Adrenal gland (tissue), 12 donors: Measurements from ENCODE around the gene ECSCR. TPM values are rescaled to one million over a fixed set of nuclear protein-coding genes. Genes with fewer than 3 reads are reported as not detected.
"Not testable (repeated sequence)": the region's sequence is repeated elsewhere in the genome, so short reads cannot be mapped to it uniquely, and the experiment has no call there.

ENCODE experiments used
- DNase-seq, 7 donors: peaks; one replicate each; pipeline ENCODE4 v3.0.0-alpha.2; 2019 to 2020
- H3K27ac ChIP-seq, 5 donors: fragments of 200-600 bp; sonication (generic) in 4 of 5; 1 replicate in 3 of 5; 2 replicates in 2 of 5; pipeline versions ENCODE4 v1.5.1 to v1.8.0; 2016 to 2020; ENCODE audit warnings: mild to moderate bottlenecking in 1 of 5
- H3K27me3 ChIP-seq: fragments of 200-600 bp; 2 replicates; pipeline ENCODE4 v1.8.0; 2021
- H3K36me3 ChIP-seq, 2 donors: fragments of 200-600 bp; replicated peaks in 1 of 2; 1 replicate in 1 of 2; 2 replicates in 1 of 2; pipeline versions ENCODE4 v1.5.1 to v1.8.0; 2018 to 2022
- H3K4me1 ChIP-seq, 2 donors: fragments of 200-600 bp; replicated peaks in 1 of 2; 1 replicate in 1 of 2; 2 replicates in 1 of 2; pipeline versions ENCODE4 v1.5.1 to v1.8.0; 2018 to 2021
- H3K4me3 ChIP-seq, 4 donors: fragments of 200-600 bp; sonication (generic) in 3 of 4; one replicate each; pipeline ENCODE4 v1.5.1; 2016 to 2018
- H3K9me3 ChIP-seq, 3 donors: fragments of 200-600 bp; sonication (generic) in 1 of 3; replicated peaks in 1 of 3; 1 replicate in 2 of 3; 2 replicates in 1 of 3; pipeline versions ENCODE4 v1.5.1 to v1.8.0; 2016 to 2021
- POLR2A ChIP-seq, 2 donors: fragments of 450-650 bp; IDR thresholded peaks; one replicate each; pipeline ENCODE4 v1.6.1; 2017; ENCODE audit warnings: antibody characterized with exemption in 2 of 2, mild to moderate bottlenecking in 2 of 2, moderate library complexity in 1 of 2
- WGBS, 4 donors: extraction: QIAGEN DNeasy Blood & Tissue Kit in 2 of 4; methylation state at CpG; one replicate each; pipeline versions ENCODE4 v1.1.5 to v1.1.7; 2013 to 2017; 5-methylcytosine and 5-hydroxymethylcytosine counted together
- intact Hi-C, 2 donors: fragments of 100-400 bp; cut with DNase I; formaldehyde crosslinking; loops; one replicate each; pipeline versions ENCODE4 v1.14.1 to v1.15.0; 2022 to 2023
- polyA plus RNA-seq, 3 donors: library from polyadenylated mRNA; stranded (reverse); fragments of 200-250 nt in 2 of 3; fragments of 350-450 nt in 1 of 3; fragmentation: Illumina TruSeq in 1 of 3; extraction: RNeasy Lipid Tissue Mini Kit (QIAGEN cat#74804) in 1 of 3; gene quantifications; one replicate each; pipeline ENCODE4 v1.2.3, GENCODE V29; 2013 to 2014
- total RNA-seq, 9 donors: library from RNA; depleted of rRNA in 4 of 9; stranded (reverse); fragments of >200 nt in 4 of 9; fragments of 120-200 nt in 1 of 9; fragmentation: NEBNext Ultra II Directional in 1 of 9; extraction: Animal tissue kit (Norgen Biotek cat#: 25700) in 1 of 9; gene quantifications; one replicate each; pipeline versions ENCODE4 v1.1.0 to v1.2.4, GENCODE V29; 2013 to 2023
- TF ChIP-seq, protein P1 (sequence below), 6 experiments: fragments of 450-650 bp in 4 of 6; fragments of 200-600 bp in 2 of 6; sonication (generic) in 1 of 6; IDR thresholded peaks; 1 replicate in 5 of 6; 2 replicates in 1 of 6; pipeline versions ENCODE4 v1.5.1 to v1.8.0; 2016 to 2021; ENCODE audit warnings: antibody characterized with exemption in 6 of 6, mild to moderate bottlenecking in 2 of 6, moderate library complexity in 1 of 6
- donor health status: healthy with polysubstance abuse.
- donor health status: Bipolar disorder and iron deficiency.
- donor health status: DM: yes; HTN: yes; CAD: no.
- donor health status: DM: no; HTN: no; CAD: no.
- donor health status: DM: no; HTN: no; CAD: no.
- donor health status: DM: yes; HTN: yes; CAD: no.

ECSCR gene
- total and polyA plus RNA-seq, 12 donors, result 4.6 to 24.8 (median 11.5) TPM

DNA sequence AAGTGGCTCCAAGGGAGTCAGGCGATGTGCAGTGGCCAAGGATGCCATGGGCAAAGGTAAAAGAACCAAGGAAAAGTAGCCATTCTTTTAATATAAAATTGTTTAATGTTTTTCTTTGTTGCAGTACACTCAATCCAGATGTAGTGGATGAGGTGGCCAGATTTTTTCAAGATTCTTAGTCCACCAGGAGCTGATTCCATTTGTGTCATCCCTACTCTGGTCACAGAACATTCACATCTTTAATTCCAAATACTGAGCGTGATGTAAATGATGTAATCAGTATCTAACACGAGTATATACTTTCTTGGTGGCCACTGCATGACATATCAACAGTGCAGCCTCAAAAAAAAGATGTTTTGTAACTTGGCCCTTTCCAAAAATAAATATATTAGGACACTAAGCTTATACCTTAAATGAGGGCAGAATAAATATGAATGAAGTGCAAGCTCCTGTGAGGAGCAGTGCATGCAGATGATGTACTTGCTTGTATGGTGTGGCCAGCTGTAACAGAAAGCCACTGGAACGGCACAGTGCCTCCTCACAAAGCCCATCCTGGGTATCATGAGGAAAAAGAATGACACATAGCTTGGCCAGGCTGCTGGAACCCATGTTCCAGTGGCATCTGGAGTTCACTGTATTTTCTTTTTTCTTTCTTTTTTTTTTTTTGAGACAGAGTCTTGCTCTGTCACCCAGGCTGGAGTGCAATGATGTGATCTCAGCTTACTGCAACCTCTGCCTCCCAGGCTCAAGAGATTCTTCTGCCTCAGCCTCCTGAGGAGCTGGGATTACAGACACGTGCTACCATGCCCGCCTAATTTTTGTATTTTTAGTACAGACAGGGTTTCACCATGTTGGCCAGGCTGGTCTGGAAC lies 52.2 kb downstream of the ECSCR start:
- DNase-seq, result peak in 2 of 7 donors; percentile 2 to 53
- peak overlapping the region in 1 of 5 donors; percentile 11 for H3K27ac ChIP-seq
- no peak overlapping the region for H3K4me3 ChIP-seq
- intact Hi-C loops, result no loop called here
- H3K4me1 ChIP-seq, result peaks cover 14 to 15% of the 10 kb centered on the region in 2 donors
- TF ChIP-seq POLR2A (IDR thresholded peaks at IDR 0.05), result no peak
- TF ChIP-seq, protein P1, sequence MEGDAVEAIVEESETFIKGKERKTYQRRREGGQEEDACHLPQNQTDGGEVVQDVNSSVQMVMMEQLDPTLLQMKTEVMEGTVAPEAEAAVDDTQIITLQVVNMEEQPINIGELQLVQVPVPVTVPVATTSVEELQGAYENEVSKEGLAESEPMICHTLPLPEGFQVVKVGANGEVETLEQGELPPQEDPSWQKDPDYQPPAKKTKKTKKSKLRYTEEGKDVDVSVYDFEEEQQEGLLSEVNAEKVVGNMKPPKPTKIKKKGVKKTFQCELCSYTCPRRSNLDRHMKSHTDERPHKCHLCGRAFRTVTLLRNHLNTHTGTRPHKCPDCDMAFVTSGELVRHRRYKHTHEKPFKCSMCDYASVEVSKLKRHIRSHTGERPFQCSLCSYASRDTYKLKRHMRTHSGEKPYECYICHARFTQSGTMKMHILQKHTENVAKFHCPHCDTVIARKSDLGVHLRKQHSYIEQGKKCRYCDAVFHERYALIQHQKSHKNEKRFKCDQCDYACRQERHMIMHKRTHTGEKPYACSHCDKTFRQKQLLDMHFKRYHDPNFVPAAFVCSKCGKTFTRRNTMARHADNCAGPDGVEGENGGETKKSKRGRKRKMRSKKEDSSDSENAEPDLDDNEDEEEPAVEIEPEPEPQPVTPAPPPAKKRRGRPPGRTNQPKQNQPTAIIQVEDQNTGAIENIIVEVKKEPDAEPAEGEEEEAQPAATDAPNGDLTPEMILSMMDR (IDR thresholded peaks at IDR 0.05), result no peak
- H3K27me3 ChIP-seq, result no peaks in the 10 kb centered on the region
- WGBS, 4 donors, result 68 to 79% (median 73%) methylated on average over 6 of the region's 6 CpGs
- no peaks in the 10 kb centered on the region for H3K9me3 ChIP-seq
- no peaks in the 10 kb centered on the region for H3K36me3 ChIP-seq

DNA sequence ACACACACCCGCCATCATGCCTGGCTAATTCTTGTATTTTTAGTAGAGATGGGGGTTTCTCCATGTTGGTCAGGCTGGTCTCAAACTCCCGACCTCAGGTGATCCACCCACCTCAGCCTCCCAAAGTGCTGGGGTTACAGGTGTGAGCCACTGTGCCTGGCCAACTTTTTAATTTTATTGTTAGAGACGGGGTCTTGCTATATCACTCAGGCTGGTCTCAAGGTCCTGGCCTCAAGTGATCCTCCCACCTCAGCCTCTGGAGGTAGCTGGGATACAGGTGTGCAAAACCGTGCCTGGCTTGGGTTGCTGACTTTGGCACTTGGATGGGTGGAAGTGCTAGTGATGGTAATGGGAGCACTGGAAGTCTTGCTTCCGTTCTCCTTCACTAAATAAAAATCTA lies 53.4 kb downstream of the ECSCR start:
- H3K27me3 ChIP-seq, H3K27ac ChIP-seq, H3K9me3 ChIP-seq, H3K36me3 ChIP-seq, intact Hi-C loops, H3K4me3 ChIP-seq, H3K4me1 ChIP-seq: not testable (repeated sequence)
- DNase-seq, result peak in 2 of 7 donors; percentile 5 to 43
- WGBS, 4 donors, result 83 to 93% (median 87%) methylated on average over 4 to 5 of the region's 5 CpGs

DNA sequence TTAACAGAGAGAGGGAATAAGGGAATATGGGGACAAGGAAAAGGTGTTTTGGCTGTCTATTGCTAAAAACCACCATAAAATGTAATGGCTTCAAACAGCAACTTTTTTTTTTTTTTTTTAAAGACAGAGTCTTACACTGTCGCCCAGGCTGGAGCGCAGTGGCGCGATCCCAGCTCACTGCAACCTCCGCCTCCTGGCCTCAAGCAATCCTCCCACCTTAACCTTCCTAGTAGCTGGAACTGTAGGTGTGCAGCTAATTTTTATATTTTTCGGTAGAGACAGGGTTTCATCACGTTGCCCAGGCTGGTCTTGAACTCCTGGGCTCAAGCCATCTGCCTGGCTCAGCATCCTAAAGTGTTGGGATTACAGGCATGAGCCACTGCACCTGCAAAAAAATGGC lies 54.4 kb downstream of the ECSCR start:
- peaks cover 4 to 10% of the 10 kb centered on the region in 2 donors for H3K4me1 ChIP-seq
- intact Hi-C loops, result no loop called here
- no peak overlapping the region for H3K4me3 ChIP-seq
- no peak overlapping the region for H3K27ac ChIP-seq
- no peaks in the 10 kb centered on the region for H3K27me3 ChIP-seq
- 90 to 94% (median 90%) methylated on average over 7 of the region's 7 CpGs for WGBS, 4 donors
- H3K36me3 ChIP-seq, result no peaks in the 10 kb centered on the region
- no peak for TF ChIP-seq POLR2A (IDR thresholded peaks at IDR 0.05)
- TF ChIP-seq, protein P1 (IDR thresholded peaks at IDR 0.05), result no peak
- H3K9me3 ChIP-seq, result no peaks in the 10 kb centered on the region
- DNase-seq, result peak in 1 of 7 donors; percentile 4

DNA sequence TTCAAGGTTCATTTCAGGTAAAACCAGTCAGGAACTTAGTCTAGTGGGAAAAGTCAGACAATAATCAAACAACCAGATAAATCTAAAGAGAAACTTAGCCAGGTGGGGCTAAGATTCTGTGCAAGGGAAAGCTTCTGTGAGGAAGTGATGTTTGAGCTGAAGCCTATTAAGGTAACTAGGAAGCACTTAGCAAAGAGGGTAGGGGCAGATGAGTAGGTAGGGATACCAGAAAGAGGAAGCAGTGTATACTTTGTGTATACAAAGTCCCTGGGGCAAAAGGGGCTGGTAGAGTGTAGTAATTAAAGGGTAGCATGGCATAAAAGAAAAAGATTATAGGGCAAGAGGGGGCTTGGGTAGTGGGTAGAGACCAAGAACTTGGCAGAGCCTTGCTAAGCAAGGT lies 55.0 kb downstream of the ECSCR start:
- no peak overlapping the region for H3K4me3 ChIP-seq
- H3K9me3 ChIP-seq, result no peaks in the 10 kb centered on the region
- peak in 1 of 7 donors; percentile 2 for DNase-seq
- H3K27me3 ChIP-seq, result no peaks in the 10 kb centered on the region
- H3K4me1 ChIP-seq, result peaks cover 4 to 14% of the 10 kb centered on the region in 2 donors
- intact Hi-C loops, result no loop called here
- H3K36me3 ChIP-seq, result no peaks in the 10 kb centered on the region
- no peak overlapping the region for H3K27ac ChIP-seq
- TF ChIP-seq, protein P1 (IDR thresholded peaks at IDR 0.05), result no peak
- TF ChIP-seq POLR2A (IDR thresholded peaks at IDR 0.05), result no peak

DNA sequence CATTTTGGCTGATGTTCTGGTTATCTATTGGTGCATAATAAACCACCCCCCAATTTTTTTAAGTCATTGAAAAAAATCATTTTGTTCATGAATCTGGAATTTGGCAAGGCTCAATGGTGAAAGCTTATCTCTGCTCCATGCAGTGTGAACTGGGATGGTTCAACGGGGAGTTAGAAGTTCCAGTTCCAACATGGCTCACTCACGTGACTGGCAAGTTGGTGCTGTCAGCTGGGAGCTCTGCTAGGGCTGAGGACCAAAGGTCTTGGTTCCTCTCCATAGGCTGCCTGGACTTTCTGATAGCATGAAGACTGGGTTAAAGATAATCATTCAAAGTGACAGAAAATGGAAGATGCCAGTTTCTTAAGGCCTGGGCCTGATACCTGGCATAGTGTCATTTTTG lies 55.6 kb downstream of the ECSCR start:
- TF ChIP-seq, protein P1 (IDR thresholded peaks at IDR 0.05), result no peak
- no peak for TF ChIP-seq POLR2A (IDR thresholded peaks at IDR 0.05)
- Histone ChIP-seq H3K4me1 (peaks cover 4 to 14% of the 10 kb centered on the region in 2 donors), H3K27ac (no peak overlapping the region), H3K4me3 (no peak overlapping the region), H3K9me3 (no peaks in the 10 kb centered on the region), H3K36me3 (no peaks in the 10 kb centered on the region), H3K27me3 (no peaks in the 10 kb centered on the region)
- peak in 2 of 7 donors; percentile 4 to 10 for DNase-seq
- WGBS, 4 donors, result 76 to 100% (median 86%) methylated on average over 2 of the region's 2 CpGs
- intact Hi-C loops, result no loop called here
